ENCODE results near the gene NEUROD4.

NEUROD4 gene, protein sequence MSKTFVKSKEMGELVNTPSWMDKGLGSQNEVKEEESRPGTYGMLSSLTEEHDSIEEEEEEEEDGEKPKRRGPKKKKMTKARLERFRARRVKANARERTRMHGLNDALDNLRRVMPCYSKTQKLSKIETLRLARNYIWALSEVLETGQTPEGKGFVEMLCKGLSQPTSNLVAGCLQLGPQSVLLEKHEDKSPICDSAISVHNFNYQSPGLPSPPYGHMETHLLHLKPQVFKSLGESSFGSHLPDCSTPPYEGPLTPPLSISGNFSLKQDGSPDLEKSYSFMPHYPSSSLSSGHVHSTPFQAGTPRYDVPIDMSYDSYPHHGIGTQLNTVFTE

DNA sequence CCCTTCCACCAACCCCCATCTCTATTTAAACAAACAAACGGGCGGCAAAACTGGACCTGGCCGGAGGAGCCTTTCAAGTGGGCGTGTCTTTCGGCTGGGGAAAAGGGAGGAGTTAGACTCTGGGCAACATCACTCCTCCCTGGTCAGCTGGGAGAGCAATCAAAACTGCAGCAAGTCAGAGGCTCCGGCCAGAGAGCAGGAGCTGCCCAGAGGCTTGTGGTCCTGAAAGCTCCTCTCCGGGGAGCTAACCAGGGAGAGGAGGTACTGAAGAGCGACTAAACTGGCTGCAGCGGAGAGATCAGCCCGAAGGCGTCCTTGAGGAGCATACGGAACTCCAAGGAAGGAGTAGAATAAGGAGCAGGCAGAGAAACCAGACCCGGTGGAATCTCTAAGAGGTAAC, at the start of gene NEUROD4:
Gene NEUROD4 (plus strand): TSS at position 191 of the 400 bp plus-strand sequence. CDS start 6,466 bp downstream, outside the sequence.
- TF ChIP-seq, protein P1, sequence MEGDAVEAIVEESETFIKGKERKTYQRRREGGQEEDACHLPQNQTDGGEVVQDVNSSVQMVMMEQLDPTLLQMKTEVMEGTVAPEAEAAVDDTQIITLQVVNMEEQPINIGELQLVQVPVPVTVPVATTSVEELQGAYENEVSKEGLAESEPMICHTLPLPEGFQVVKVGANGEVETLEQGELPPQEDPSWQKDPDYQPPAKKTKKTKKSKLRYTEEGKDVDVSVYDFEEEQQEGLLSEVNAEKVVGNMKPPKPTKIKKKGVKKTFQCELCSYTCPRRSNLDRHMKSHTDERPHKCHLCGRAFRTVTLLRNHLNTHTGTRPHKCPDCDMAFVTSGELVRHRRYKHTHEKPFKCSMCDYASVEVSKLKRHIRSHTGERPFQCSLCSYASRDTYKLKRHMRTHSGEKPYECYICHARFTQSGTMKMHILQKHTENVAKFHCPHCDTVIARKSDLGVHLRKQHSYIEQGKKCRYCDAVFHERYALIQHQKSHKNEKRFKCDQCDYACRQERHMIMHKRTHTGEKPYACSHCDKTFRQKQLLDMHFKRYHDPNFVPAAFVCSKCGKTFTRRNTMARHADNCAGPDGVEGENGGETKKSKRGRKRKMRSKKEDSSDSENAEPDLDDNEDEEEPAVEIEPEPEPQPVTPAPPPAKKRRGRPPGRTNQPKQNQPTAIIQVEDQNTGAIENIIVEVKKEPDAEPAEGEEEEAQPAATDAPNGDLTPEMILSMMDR (IDR thresholded peaks at IDR 0.05; ENCODE audit: insufficient read depth, missing control alignments), result no peak
- no peak for DNase-seq (ENCODE audit: insufficient read length, low spot score)
- no peak for FAIRE-seq

DNA sequence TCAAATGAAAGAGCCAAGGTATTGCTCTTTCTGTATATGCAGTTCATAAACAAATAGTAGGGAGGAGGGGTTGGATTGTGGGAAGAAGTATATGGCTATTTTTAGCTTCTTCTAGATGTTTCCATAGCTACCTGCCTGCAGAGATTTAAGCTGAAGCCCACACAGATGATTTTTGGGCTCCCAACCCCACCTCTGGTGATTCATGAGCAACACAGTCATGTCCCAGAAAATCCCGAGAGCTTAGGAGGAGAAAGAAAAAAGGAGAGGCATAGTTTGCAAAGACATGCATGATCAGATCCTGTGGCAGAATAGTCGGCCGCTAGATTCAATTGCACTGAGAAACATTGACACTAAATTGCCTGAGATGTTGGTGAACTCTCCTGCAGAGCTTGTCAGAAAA, 49.0 kb upstream of the NEUROD4 start:
- no peak for FAIRE-seq
- no peak for DNase-seq (ENCODE audit: insufficient read length, low spot score)
- TF ChIP-seq, protein P1 (IDR thresholded peaks at IDR 0.05; ENCODE audit: insufficient read depth, missing control alignments), result no peak

DNA sequence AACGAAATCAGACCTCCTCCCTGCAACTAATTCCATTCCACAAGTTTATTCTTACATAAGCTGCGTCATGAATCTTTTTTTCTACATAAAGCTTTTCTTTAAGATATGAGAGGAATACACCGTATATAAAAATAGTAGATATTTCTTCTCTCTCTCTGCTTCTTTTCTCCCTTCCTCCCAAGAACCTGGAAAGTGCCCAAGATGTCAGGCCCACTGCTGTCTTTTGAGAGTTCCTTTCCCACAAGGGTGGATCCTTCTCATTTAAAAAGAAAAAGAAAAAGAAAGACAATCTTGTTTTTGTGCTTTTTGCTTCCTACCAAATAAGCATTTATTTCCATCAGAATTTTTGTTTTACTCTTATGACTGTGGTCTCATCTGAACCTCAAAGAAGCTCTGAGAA, 46.2 kb upstream of the NEUROD4 start:
- no peak for FAIRE-seq
- no peak for DNase-seq (ENCODE audit: insufficient read length, low spot score)
- TF ChIP-seq, protein P1 (IDR thresholded peaks at IDR 0.05; ENCODE audit: insufficient read depth, missing control alignments), result no peak

DNA sequence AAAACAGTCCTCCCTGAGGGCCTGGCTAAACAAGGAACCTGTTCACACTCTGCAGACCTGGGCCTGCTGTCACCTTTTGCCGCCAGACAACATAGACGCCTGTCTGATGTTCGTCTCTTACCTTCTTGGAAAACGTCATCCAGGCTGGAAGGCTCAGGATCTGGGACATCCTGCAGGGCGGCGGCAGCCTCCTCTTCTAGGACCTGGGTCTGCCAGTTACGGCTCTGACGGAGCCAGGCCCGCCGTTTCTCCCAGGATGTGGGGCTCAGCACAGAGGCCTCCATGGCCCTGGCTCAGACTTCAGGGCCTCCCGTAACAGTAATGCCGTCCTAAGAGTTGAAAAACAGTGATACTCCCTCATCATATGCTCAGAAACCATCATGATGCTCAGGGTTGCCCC, 45.5 kb upstream of the NEUROD4 start:
- FAIRE-seq, result no peak
- TF ChIP-seq, protein P1 (IDR thresholded peaks at IDR 0.05; ENCODE audit: insufficient read depth, missing control alignments), result no peak
- no peak for DNase-seq (ENCODE audit: insufficient read length, low spot score)

DNA sequence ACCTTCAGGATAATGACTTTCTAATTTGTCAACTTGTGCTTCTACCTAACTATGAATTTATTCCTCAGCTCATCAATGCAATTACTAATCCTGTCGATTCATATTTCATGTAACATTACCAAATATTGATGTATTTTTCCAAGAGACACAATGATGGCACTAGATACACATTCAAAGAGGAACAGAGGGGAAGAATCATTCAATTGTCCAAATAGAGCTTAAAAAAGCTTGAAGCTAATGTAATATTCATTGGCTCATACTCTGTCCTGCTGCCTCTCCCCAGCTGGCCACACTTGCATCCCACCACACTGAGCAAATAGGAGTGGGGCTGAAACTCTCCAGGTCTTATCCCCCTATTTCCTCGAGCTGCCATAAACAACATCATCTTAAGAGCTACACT, 44.5 kb upstream of the NEUROD4 start:
- FAIRE-seq (no peak), DNase-seq (ENCODE audit: insufficient read length, low spot score) (no peak)
- TF ChIP-seq, protein P1 (IDR thresholded peaks at IDR 0.05; ENCODE audit: insufficient read depth, missing control alignments), result no peak

DNA sequence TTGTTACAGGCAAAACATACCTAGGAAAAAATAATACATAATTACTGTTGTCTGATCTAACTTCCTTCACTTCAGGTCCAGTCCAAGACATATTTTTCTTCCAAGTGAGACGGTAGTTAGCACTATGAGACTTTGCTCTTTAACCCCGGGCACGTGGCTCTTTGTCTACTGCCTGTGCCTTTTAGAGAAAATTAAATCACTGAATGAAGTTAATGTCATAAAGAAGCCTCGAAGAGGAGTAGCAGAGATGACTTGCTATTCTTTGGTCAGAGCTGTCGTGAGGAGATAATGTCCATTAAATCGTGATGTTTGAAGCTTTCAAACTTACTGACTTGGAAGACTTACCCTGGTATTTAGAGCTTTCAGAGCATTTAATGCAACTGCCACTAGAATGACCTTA, 43.9 kb upstream of the NEUROD4 start:
- TF ChIP-seq, protein P1 (IDR thresholded peaks at IDR 0.05; ENCODE audit: insufficient read depth, missing control alignments), result no peak
- DNase-seq (ENCODE audit: insufficient read length, low spot score) (no peak), FAIRE-seq (no peak)

DNA sequence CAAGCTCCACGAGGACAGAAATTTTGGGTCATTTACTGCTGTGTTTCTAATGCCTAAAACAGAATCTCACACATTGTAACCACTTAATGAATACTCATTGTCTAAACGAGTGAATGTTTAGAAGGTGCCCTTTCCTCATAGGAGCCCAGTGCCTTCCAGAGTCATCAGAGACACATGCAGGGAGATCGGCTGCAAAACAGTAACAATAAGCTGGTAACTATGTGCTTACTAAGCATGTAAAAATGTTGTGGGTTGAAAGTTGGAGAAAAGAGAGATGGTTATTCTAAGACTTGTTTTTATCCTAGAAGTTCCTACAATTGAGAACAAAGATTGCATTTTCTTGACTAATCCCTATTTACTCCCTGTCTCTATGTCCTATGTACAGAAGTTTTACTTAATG, 42.6 kb upstream of the NEUROD4 start:
- DNase-seq (ENCODE audit: insufficient read length, low spot score), result no peak
- FAIRE-seq, result no peak
- TF ChIP-seq, protein P1 (IDR thresholded peaks at IDR 0.05; ENCODE audit: insufficient read depth, missing control alignments), result no peak
